Endothelial cell of umbilical vein (primary cell): ENCODE results near the gene FRY. TPM values are rescaled to one million over a fixed set of nuclear protein-coding genes. Genes with fewer than 3 reads are reported as not detected.
A peak's percentile ranks its signal among the peaks of the same experiment; 100 is the strongest.

Source experiments
- BruUV-seq: library from RNA; stranded (reverse); fragments of 400-500 nt; replicated peaks from 2 replicates; lab custom pipeline; 2021; lab: Mats Ljungman, UMichigan
- CTCF ChIA-PET: fragments of 300-600, 350-600 bp; sonication (Branson Sonifier 250); formaldehyde crosslinking; loops from one replicate; lab custom pipeline; 2021; ENCODE audit warnings: antibody characterized with exemption, inconsistent platforms; lab: Charles Lee
- POLR2A ChIA-PET: fragments of 300-600, 350-600 bp; sonication (Branson Sonifier 250); formaldehyde crosslinking; loops from one replicate; lab custom pipeline; 2021; ENCODE audit warnings: antibody characterized with exemption, inconsistent platforms; lab: Charles Lee
- DNase-seq: peaks from one replicate; pipeline ENCODE4 v3.0.0-alpha.2; 2011; ENCODE audit warnings: low read depth, low spot score
- FAIRE-seq: peaks from 2 replicates; lab custom pipeline; 2011; peaks lifted over from hg19 to GRCh38; lab: Jason Lieb, UNC
- H2AFZ ChIP-seq: 2 replicates; pipeline ENCODE4 v1.6.0; 2012; ENCODE audit warnings: low read depth, low read length, control low read depth, inconsistent platforms
- H3K27ac ChIP-seq: 2 replicates; pipeline ENCODE4 v1.5.1; 2011; ENCODE audit warnings: low read depth, mild to moderate bottlenecking, control low read depth, low read length, moderate library complexity; ENCODE audit not compliant: insufficient read depth
- H3K27me3 ChIP-seq, 2 experiments: 2 replicates each; pipeline versions ENCODE4 v1.6.0 to v1.6.1; 2011; ENCODE audit warnings: low read length in 2 of 2, mixed read lengths in 1 of 2; ENCODE audit not compliant: control insufficient read depth in 2 of 2, insufficient read depth in 2 of 2
- H3K36me3 ChIP-seq, 2 experiments: 2 replicates in 1 of 2; 3 replicates in 1 of 2; pipeline ENCODE4 v1.5.1; 2011; ENCODE audit warnings: low read length in 2 of 2, mild to moderate bottlenecking in 1 of 2, moderate library complexity in 1 of 2; ENCODE audit not compliant: control insufficient read depth in 2 of 2, insufficient read depth in 2 of 2; ENCODE audit errors: extremely low read depth in 1 of 2
- H3K4me1 ChIP-seq: 3 replicates; pipeline ENCODE4 v1.5.1; 2011; ENCODE audit warnings: mild to moderate bottlenecking, low read length; ENCODE audit not compliant: control insufficient read depth, insufficient read depth; ENCODE audit errors: extremely low read depth
- H3K4me2 ChIP-seq: 2 replicates; pipeline ENCODE4 v1.6.1; 2011; ENCODE audit warnings: low read length, control low read depth, mixed read lengths; ENCODE audit not compliant: insufficient read depth
- H3K4me3 ChIP-seq, 3 experiments: fragments of 200-600 bp in 1 of 3; sonication (generic), shearing (Covaris generic) in 1 of 3; replicated peaks in 1 of 3; 2 replicates each; pipeline ENCODE4 v1.5.1; 2011 to 2016; ENCODE audit warnings: control low read depth in 3 of 3, low read length in 3 of 3, mild to moderate bottlenecking in 2 of 3, inconsistent platforms in 1 of 3, low read depth in 1 of 3, moderate library complexity in 1 of 3; ENCODE audit not compliant: insufficient read depth in 1 of 3
- H3K79me2 ChIP-seq: 2 replicates; pipeline ENCODE4 v1.6.0; 2012; ENCODE audit warnings: low read length, inconsistent platforms; ENCODE audit not compliant: control insufficient read depth, insufficient read depth
- H3K9ac ChIP-seq: replicated peaks from 2 replicates; pipeline ENCODE3; 2011; ENCODE audit warnings: low read length, control low read depth; ENCODE audit not compliant: insufficient read depth; ENCODE audit errors: extremely low read depth
- H3K9me1 ChIP-seq: replicated peaks from 3 replicates; pipeline ENCODE4 v1.6.0; 2011; ENCODE audit warnings: mild to moderate bottlenecking, low read length; ENCODE audit not compliant: control insufficient read depth, insufficient read depth; ENCODE audit errors: extremely low read depth
- H3K9me3 ChIP-seq: replicated peaks from 2 replicates; pipeline ENCODE4 v1.5.1; 2012; ENCODE audit warnings: low read length, inconsistent platforms; ENCODE audit not compliant: control insufficient read depth, insufficient read depth
- H4K20me1 ChIP-seq: replicated peaks from 2 replicates; pipeline ENCODE3; 2011; ENCODE audit warnings: mild to moderate bottlenecking, low read length; ENCODE audit not compliant: control insufficient read depth, insufficient read depth; ENCODE audit errors: extremely low read depth
- CTCF ChIP-seq, 2 donors: IDR thresholded peaks; 1 replicate in 1 of 2; 2 replicates in 1 of 2; pipeline ENCODE4 v1.5.1; 2011; ENCODE audit warnings: low read length in 2 of 2, mild to moderate bottlenecking in 2 of 2, moderate library complexity in 2 of 2, control low read depth in 1 of 2, inconsistent platforms in 1 of 2, low read depth in 1 of 2; ENCODE audit not compliant: insufficient read depth in 1 of 2; ENCODE audit errors: extremely low read depth in 1 of 2
- EZH2 ChIP-seq: IDR thresholded peaks from 2 replicates; pipeline ENCODE4 v1.6.1; 2012; ENCODE audit warnings: borderline replicate concordance, low read depth, mild to moderate bottlenecking, moderate library complexity, low read length, inconsistent platforms; ENCODE audit not compliant: severe bottlenecking
- FOS ChIP-seq: IDR thresholded peaks from 2 replicates; pipeline ENCODE4 v1.6.1; 2011; ENCODE audit warnings: mild to moderate bottlenecking, low read length, moderate library complexity, borderline replicate concordance; ENCODE audit not compliant: insufficient read depth
- GATA2 ChIP-seq: IDR thresholded peaks from 2 replicates; pipeline ENCODE4 v1.7.0; 2011; ENCODE audit warnings: low read depth, mild to moderate bottlenecking, moderate library complexity, mixed read lengths, low read length; ENCODE audit not compliant: insufficient read length, insufficient read depth
- JUN ChIP-seq: IDR thresholded peaks from 2 replicates; pipeline ENCODE4 v1.6.1; 2011; ENCODE audit warnings: borderline replicate concordance, low read depth; ENCODE audit not compliant: insufficient read length, insufficient read depth
- MAX ChIP-seq: IDR thresholded peaks from 2 replicates; pipeline ENCODE4 v1.6.1; 2011; ENCODE audit not compliant: insufficient read depth, insufficient read length
- MYC ChIP-seq: IDR thresholded peaks from one replicate; pipeline ENCODE4 v1.6.1; 2011; ENCODE audit warnings: mild to moderate bottlenecking, low read depth, low read length
- POLR2A ChIP-seq: IDR thresholded peaks from 2 replicates; pipeline ENCODE4 v1.6.1; 2012; ENCODE audit warnings: low read depth, mild to moderate bottlenecking, control low read depth, low read length
- POLR2AphosphoS5 ChIP-seq: IDR thresholded peaks from 2 replicates; pipeline ENCODE4 v1.6.1; 2012; ENCODE audit warnings: low read depth, mild to moderate bottlenecking, control low read depth, low read length, moderate library complexity; ENCODE audit not compliant: insufficient read depth
- dilution Hi-C: fragments of 300-500 bp; cut with MboI; formaldehyde crosslinking; loops from one replicate; pipeline ENCODE4 v1.15.0; 2019; ENCODE audit warnings: low sequenced_read_pairs; ENCODE audit not compliant: extremely low pct_ligation_motif_present
- intact Hi-C: fragments of 100-400 bp; cut with micrococcal nuclease; formaldehyde crosslinking; loops from one replicate; pipeline ENCODE4 v1.10.0; 2022
- polyA plus RNA-seq, 4 experiments: library from polyadenylated mRNA; depleted of rRNA in 3 of 4; stranded (reverse) in 3 of 4; unstranded in 1 of 4; fragments of >200 nt; gene quantifications; 2 replicates each; pipeline versions ENCODE4 v1.2.1 to v1.2.3, GENCODE V29; 2011 to 2012; ENCODE audit warnings: missing spikeins in 1 of 4
- total RNA-seq: library from RNA; stranded (reverse); gene quantifications from 2 replicates; pipeline ENCODE4 v1.2.3, GENCODE V29; 2021

FRY gene
- total and polyA plus RNA-seq, 2 donors (not counting 3 experiments of a cell fraction or from before 2014, with no cell fraction given): 57.3 to 75.8 TPM

- Histone ChIP-seq H3K4me1 (peaks cover 8% of the 10 kb centered on the region), H3K9ac (no peak overlapping the region), H3K9me1 (no peaks in the 10 kb centered on the region), H3K27ac (no peak overlapping the region), H3K4me2 (no peak overlapping the region), H3K27me3 (no peaks in the 10 kb centered on the region), H3K79me2 (no peaks in the 10 kb centered on the region), H3K9me3 (no peaks in the 10 kb centered on the region), H3K36me3 (no peaks in the 10 kb centered on the region), H2AFZ (no peak overlapping the region), H3K4me3 (no peak overlapping the region), H4K20me1 (no peaks in the 10 kb centered on the region)
- CTCF ChIA-PET: no interaction called here
- TF ChIP-seq POLR2A (no peak), POLR2AphosphoS5 (no peak), CTCF (IDR thresholded peaks at IDR 0.05; ENCODE audit: extremely low read depth in 1 of 2, insufficient read depth in 1 of 2, low read depth in 1 of 2, low read length in 2 of 2) (no peak), GATA2 (no peak), JUN (no peak), EZH2 (no peak), MYC (no peak), FOS (no peak), MAX (no peak)
- BruUV-seq: no TSS peak
- intact Hi-C loops (no loop called here), dilution Hi-C loops (no loop called here)
- DNase-seq: no peak
- POLR2A ChIA-PET: no interaction called here
- peak; percentile 21 for FAIRE-seq
Measured at GRCh38 chr13:32117701-32118100, 86.1 kb downstream of the FRY start.
